Stimulated activated CD8-positive, alpha-beta memory T cell treated with anti-CD3 and anti-CD28 coated beads, Interleukin-2, amount 100 ng/mL, for 48 hours (primary cell): ENCODE measurements around the gene CNN2.

Experiments
- DNase-seq, 2 donors: peaks; one replicate each; pipeline ENCODE4 v3.0.0-alpha.2; 2020; ENCODE audit warnings: low read depth in 2 of 2

CNN2 gene

DNA sequence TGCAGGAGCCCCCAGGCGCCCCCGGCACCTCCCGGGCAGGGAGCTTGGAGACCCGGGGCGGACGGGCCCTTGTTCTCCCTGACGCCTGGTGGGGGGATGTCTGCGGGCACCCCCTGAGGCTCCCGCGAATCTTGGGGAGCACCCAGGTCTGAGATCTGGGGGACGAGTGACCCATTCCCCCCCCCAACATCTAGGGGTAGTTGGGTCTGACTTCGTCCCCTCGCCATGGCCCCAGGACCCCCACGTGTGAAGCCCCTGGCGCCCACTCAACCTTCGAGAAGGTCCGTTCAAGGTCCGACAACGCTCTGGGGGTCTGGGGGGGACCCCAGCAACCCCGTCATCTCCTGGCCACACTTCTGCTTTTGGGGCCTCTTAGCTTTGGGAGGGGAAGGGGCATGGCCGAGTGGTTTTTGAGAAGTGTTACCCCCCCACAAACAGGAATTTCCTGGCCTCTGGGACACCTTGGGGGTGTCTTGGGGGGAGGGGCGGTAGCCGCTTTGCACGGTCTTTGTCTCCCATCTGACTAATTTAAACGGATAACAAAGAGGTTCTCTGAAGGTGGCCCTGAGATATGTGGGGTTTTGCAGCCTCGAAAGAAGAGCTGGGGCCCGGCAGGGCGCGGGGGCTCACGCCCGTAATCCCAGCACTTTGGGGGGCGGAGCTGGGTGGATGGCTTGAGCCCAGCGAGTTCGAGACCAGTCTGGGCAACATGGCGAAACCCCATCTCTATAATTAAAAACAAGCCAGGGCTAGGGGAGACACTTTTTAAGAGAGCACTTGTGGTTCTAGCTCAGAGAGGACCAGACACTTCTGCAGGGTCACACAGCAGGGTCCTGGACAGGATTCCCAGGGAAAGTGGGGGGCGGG is 608 bp downstream of the CNN2 start:
- no peak for DNase-seq

DNA sequence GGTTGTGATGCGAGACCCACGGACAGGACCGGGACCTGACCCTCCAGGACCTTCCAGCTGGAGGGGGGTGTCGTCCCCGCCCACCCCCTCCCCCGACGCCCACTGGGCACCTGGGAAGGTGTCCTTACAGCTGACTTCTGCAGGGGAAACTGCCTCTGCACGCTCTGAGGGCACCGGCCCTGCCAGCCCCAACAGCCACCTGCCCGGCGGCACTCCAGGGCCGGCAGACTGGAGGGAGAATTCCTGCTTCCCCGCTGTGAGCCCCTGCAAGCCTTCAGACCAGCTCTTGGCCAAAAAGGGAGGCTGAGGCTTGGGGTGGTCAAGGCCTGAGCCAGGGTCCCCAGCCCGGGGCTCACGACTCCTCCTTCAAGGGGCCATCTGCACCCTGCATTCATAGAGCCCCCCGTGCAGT is 1.2 kb downstream of the CNN2 start:
- no peak for DNase-seq

DNA sequence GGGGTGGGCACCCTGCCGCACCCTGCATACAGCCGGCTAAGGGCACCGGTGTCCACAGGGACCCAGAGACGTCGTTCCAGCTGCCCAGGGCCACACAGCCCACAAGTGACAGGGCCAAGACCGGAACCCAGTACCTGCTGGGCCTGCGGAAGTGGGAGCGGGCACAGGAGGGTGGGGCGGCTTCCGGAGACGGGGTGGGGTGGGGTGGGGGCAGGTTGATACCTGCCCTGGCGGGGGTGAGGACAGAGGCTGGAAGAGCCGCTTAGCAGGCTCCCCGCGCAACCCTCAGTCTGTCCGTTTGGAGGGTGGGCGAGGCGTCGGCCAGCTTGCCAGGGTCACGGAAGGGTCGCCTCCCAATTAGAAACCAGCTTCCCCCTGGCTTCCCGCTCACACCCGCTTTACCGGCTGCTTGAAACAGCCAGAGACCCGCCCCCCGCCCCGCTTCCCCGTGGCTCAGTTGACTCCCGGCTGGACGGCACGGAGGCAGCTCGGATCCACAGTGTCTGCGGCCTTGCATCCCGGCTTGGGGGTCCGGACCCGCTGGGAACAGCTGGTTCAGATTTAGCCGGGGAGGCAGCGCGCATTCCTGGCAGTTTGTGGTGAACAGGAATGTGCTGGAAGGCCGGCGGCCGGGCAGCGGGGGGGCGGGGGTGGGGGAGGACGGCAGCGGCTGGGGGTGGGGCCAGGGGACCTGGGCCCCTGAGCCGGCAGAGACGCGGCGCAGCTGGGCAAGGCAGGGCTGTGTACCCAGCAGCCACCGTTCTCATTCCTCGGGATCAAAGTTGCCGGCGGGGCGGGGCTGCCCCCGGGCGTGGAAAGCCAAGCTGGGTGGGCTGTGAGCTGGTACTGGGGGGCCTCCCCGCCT is 1.9 kb downstream of the CNN2 start:
- DNase-seq, result no peak

DNA sequence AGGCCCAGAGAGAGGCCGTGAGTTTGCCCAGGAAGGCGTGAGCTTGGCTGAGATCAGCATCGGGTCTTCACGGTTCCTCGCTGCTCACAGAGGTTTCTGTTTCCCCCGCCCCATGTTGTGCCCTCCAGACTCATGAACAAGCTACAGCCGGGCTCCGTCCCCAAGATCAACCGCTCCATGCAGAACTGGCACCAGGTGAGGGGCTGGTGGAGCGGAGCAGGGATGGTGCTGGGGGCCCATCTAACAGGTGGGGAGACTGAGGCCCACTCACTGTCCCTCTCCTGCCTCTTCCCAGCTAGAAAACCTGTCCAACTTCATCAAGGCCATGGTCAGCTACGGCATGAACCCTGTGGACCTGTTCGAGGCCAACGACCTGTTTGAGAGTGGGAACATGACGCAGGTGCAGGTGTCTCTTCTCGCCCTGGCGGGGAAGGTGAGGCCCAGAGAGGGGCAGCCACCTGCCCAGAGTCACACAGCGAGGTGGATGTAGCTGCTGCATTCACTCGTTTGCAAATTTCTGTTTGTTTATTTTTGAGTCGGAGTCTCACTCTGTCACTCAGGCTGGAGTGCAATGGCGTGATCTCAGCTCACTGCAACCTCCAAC is 6.0 kb downstream of the CNN2 start:
- DNase-seq, result no peak

DNA sequence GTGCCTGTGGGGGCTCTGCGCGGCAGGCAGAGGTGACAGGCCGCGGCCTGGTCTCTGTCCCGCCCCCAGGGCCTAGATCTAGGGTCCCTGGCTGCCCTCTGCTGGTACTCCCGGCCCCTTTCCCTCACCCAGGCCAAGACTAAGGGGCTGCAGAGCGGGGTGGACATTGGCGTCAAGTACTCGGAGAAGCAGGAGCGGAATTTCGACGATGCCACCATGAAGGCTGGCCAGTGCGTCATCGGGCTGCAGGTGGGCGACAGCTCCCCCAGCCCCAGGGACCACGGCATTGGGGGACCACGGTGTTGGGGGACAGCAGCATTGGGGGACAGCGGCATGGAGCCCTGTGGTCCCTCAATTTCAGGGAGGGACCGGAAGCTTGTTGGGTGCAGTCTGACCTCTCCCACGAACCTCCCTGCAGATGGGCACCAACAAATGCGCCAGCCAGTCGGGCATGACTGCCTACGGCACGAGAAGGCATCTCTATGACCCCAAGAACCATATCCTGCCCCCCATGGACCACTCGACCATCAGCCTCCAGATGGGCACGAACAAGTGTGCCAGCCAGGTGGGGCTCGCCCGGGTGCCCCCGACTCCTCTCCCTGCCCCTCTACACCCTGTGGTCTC is 9.7 kb downstream of the CNN2 start:
- DNase-seq, result no peak

DNA sequence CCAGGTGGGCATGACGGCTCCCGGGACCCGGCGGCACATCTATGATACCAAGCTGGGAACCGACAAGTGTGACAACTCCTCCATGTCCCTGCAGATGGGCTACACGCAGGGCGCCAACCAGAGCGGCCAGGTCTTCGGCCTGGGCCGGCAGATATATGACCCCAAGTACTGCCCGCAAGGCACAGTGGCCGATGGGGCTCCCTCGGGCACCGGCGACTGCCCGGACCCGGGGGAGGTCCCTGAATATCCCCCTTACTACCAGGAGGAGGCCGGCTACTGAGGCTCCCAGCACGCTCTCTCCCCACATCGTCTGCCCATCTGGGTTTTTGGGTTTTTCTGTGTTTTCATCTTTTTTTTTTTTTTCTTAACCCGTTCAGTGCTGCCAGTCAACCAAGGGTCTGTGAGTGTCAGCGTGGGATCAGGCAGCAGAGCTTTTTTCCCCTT is 11.2 kb downstream of the CNN2 start:
- no peak for DNase-seq

- DNase-seq, result no peak
Measured at GRCh38 chr19:1038978-1039645, 12.7 kb downstream of the CNN2 start.

DNA sequence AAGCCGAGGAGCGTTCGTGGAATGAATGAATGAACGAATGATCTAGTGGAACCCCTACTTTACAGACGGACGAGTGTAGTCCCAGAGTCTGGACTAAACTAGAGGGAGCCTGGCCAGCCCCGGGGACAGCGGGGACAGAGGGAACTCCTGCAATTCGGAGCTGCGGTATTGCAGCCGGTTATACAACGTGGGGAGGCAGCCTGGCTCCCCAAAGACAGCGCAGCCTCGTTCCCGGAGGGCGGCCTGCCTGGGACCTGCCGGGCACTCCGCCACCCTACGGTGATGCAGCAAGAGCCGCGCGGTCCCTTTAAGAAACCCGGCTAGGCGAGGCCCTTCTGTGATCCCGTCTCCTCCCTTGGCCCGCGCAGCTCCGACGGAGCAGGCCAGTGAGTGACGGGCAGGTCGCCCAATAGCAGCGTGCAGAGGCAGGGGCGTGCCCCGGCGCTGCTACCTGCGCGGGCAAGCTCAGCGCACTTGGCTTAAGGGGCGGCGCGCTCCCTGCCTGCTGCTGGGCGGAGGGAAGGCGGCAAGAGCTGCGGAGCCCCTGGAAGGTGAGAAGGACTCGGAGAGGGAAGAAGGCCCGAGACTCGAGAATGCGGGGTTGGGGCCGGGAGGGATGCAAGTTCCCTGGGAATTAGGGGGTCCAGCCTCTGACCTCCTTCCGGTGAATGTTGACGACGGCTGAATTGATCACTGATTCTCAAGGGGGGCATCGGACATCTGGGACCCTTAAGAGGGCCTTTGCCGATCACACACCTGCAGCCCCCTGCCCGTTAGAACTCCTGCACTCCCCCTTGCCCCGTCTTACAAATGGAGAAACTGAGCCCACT is 13.5 kb downstream of the CNN2 start, which contains the start of gene ABCA7:
TSS of gene ABCA7 (plus strand) at position 462 of the 830 bp plus-strand sequence. CDS start 1,255 bp downstream, outside the sequence.
- peak; percentile 98 to 100 for DNase-seq

GRCh38 chr19:1040476-1041271 is 14.3 kb downstream of the CNN2 start:
- DNase-seq, result peak; percentile 74 to 90

DNA sequence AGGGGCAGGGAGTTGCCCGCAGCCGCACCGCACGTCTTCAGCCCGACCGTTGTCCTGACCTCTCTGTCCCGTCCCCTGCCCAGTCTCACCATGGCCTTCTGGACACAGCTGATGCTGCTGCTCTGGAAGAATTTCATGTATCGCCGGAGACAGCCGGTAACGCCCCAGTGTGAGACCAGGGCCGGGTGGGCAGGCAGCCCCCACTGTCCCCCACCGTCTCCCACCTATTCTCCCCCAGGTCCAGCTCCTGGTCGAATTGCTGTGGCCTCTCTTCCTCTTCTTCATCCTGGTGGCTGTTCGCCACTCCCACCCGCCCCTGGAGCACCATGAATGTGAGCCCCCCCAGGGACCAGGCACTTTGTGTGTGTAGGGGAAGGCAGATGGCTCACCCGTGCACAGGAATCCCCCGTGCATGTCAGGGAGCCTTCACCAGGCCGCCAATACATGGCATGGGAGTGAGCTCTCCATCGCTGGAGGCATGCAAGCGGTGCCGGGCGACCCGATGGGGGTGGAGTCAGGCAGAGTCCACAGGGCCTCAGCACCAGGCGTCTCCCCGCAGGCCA is 14.9 kb downstream of the CNN2 start:
- DNase-seq, result no peak

- DNase-seq, result no peak
Measured at GRCh38 chr19:1041835-1042685, 15.7 kb downstream of the CNN2 start.

DNA sequence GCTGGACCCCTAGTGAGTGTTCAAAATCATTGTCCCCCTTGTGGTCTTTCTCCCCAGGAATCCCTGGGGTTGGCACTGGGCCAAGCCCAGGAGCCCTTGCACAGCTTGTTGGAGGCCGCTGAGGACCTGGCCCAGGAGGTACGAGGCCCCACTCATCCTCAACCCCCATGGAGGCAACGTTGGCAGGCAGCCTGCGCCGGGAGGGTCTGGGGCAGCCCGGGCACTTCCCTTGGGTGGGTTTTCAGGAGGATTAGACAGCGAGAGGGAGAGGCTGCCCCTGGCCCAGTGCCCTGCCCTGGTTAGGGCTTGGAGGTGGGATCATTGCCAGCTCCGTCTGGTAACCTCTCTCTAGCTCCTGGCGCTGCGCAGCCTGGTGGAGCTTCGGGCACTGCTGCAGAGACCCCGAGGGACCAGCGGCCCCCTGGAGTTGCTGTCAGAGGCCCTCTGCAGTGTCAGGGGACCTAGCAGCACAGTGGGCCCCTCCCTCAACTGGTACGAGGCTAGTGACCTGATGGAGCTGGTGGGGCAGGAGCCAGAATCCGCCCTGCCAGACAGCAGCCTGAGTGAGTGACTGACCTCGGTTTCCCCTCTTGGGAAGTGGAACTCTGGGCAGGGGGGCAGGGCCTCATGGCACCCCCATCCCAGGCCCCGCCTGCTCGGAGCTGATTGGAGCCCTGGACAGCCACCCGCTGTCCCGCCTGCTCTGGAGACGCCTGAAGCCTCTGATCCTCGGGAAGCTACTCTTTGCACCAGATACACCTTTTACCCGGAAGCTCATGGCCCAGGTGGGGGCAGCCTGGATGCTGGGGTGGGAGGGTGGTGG is 16.5 kb downstream of the CNN2 start:
- no peak for DNase-seq

DNA sequence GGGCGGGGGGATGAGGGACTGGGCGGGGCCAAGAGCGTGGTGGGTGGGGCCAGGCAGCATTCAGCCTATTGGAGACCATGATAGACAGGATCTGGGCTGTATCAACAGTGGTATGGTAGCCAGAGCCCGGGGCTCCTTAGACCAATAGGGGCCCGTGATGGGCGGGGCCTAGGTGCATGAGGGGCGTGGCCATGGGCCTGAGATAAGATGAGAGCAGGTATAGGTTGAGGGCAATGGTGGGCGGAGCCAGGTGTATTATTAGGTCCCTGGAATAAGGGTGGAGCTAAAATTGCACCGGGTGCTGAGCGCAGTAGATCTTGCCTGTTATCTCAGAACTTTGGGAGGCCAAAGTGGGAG is 18.8 kb downstream of the CNN2 start:
- DNase-seq, result peak in 1 of 2 donors; percentile 79

GRCh38 chr19:1046117-1046626 is 19.8 kb downstream of the CNN2 start:
- DNase-seq, result no peak

- no peak for DNase-seq
Measured at GRCh38 chr19:1046836-1047695, 20.7 kb downstream of the CNN2 start.

DNA sequence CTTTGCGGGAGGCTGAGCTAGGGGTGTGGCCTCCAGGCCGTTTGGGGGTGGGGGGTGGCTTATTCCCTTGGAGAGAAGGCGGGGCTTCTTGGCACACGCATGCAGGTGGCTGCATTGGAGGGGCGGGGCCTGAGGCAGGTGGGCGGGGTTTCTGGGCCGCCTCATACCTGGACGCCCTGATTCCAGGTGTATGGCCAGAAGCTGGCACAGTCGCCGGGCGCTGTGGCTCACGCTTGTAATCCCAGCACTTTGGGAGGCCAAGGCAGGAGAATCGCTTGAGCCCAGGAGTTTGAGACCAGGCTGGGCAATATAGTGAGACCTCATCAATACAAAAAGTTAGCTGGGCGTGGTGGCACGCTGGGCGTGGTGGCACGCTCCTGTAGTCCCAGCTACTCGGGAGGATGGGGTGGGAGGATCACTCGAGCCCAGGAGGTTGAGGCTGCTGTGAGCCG is 21.3 kb downstream of the CNN2 start:
- no peak for DNase-seq
